Activated naive CD4-positive, alpha-beta T cell (primary cell): ENCODE results near the gene ADGRB3.

Experiments used
- DNase-seq, 4 experiments: peaks; one replicate each; lab custom pipeline; 2025; lab: John Stamatoyannopoulos, UW

The ADGRB3 gene

GRCh38 chr6:68709091-68709490 is 74.0 kb downstream of the ADGRB3 start:
- no peak for DNase-seq

- DNase-seq: no peak
Observed at GRCh38 chr6:68709882-68710281, 74.8 kb downstream of the ADGRB3 start.

GRCh38 chr6:68710496-68710895 is 75.4 kb downstream of the ADGRB3 start:
- DNase-seq: no peak

- DNase-seq: no peak
Observed at GRCh38 chr6:68710916-68711315, 75.8 kb downstream of the ADGRB3 start.

GRCh38 chr6:68711386-68712000 is 76.4 kb downstream of the ADGRB3 start:
- DNase-seq: no peak

GRCh38 chr6:68716620-68717019 is 81.5 kb downstream of the ADGRB3 start:
- DNase-seq: no peak

- no peak for DNase-seq
Observed at GRCh38 chr6:68718385-68719073, 83.4 kb downstream of the ADGRB3 start.

GRCh38 chr6:68719761-68720160 is 84.7 kb downstream of the ADGRB3 start:
- no peak for DNase-seq

- no peak for DNase-seq
Observed at GRCh38 chr6:68722891-68723527, 87.9 kb downstream of the ADGRB3 start.

- DNase-seq: no peak
Observed at GRCh38 chr6:68724060-68724459, 89.0 kb downstream of the ADGRB3 start.

GRCh38 chr6:68726337-68726736 is 91.3 kb downstream of the ADGRB3 start:
- no peak for DNase-seq

- DNase-seq: no peak
Observed at GRCh38 chr6:68726992-68727391, 91.9 kb downstream of the ADGRB3 start.

- no peak for DNase-seq
Observed at GRCh38 chr6:68727699-68728098, 92.6 kb downstream of the ADGRB3 start.

GRCh38 chr6:68728159-68728979 is 93.3 kb downstream of the ADGRB3 start:
- DNase-seq: no peak

- DNase-seq: no peak
Observed at GRCh38 chr6:68729377-68729903, 94.4 kb downstream of the ADGRB3 start.

- DNase-seq: no peak
Observed at GRCh38 chr6:68730291-68731054, 95.4 kb downstream of the ADGRB3 start.

GRCh38 chr6:68732423-68732822 is 97.3 kb downstream of the ADGRB3 start:
- no peak for DNase-seq

- no peak for DNase-seq
Observed at GRCh38 chr6:68735866-68736265, 100.8 kb downstream of the ADGRB3 start.

- no peak for DNase-seq
Observed at GRCh38 chr6:68737061-68737460, 102.0 kb downstream of the ADGRB3 start.

- DNase-seq: no peak
Observed at GRCh38 chr6:68738039-68738438, 103.0 kb downstream of the ADGRB3 start.

- no peak for DNase-seq
Observed at GRCh38 chr6:68740828-68741500, 105.9 kb downstream of the ADGRB3 start.
